Esophagus squamous epithelium (tissue), 4 donors: ENCODE data around the gene DST.

Experiments used
- POLR2A ChIP-seq, 4 donors: fragments of 450-650 bp; IDR thresholded peaks; one replicate each; pipeline ENCODE4 v1.6.1; 2017; ENCODE audit warnings: antibody characterized with exemption in 4 of 4, mild to moderate bottlenecking in 4 of 4, moderate library complexity in 3 of 4
- TF ChIP-seq, protein P1 (sequence below), 6 experiments: fragments of 450-650 bp in 4 of 6; fragments of 200-600 bp in 2 of 6; sonication (generic) in 2 of 6; IDR thresholded peaks; one replicate each; pipeline ENCODE4 v1.5.1; 2016 to 2019; ENCODE audit warnings: antibody characterized with exemption in 6 of 6, mild to moderate bottlenecking in 4 of 6, moderate library complexity in 4 of 6

GRCh38 chr6:56671651-56672461 is 29.2 kb upstream of the DST start:
- TF ChIP-seq, protein P1, sequence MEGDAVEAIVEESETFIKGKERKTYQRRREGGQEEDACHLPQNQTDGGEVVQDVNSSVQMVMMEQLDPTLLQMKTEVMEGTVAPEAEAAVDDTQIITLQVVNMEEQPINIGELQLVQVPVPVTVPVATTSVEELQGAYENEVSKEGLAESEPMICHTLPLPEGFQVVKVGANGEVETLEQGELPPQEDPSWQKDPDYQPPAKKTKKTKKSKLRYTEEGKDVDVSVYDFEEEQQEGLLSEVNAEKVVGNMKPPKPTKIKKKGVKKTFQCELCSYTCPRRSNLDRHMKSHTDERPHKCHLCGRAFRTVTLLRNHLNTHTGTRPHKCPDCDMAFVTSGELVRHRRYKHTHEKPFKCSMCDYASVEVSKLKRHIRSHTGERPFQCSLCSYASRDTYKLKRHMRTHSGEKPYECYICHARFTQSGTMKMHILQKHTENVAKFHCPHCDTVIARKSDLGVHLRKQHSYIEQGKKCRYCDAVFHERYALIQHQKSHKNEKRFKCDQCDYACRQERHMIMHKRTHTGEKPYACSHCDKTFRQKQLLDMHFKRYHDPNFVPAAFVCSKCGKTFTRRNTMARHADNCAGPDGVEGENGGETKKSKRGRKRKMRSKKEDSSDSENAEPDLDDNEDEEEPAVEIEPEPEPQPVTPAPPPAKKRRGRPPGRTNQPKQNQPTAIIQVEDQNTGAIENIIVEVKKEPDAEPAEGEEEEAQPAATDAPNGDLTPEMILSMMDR (IDR thresholded peaks at IDR 0.05) = no peak
- no peak for TF ChIP-seq POLR2A (IDR thresholded peaks at IDR 0.05)
